ENCODE results near the gene QSOX1. TPM values are rescaled to one million over a fixed set of nuclear protein-coding genes. Genes with fewer than 3 reads are reported as not detected.

The QSOX1 gene
- polyA plus RNA-seq, 1 donor: 50.2 TPM

GRCh38 chr1:180144659-180145357 lies 9.9 kb upstream of the QSOX1 start:
- DNase-seq: no peak

DNA sequence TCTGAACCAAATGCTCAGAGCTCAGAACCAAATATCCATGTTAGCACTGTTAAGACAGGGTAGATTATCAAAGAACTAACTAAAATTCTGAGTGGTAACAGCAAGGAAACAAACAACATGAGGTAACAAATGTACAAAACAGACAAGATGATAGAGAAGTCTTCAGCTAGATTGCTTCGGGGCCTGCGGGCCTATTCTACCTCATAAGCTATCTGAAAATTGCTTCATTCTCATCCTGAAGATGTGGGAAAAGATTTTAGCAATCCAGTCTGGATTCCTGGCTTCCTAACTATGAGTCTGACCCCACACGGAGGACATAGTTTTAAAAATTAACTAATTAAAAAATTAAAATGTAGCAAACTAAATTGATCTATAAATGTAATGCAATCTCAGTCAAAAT lies 9.2 kb upstream of the QSOX1 start:
- no peak for DNase-seq

DNA sequence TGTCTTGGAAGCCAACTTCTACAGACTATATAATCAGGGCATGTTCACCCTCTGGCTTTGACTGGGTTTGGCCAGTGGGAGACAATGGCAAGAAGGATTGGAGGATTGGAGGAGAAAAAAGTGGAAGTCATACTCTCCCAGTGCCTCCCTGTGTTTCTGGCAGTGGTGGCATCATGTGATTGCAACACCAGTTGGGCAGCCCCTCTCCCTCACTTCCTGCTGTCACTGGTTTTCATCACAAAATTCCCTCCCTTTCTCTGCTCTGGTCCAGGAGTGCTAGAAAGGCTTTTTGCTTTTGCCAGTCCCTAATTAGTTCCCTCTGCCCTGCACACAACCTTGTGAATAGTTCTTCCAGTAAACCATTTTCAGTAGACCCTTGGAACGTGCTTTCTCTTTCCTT lies 3.7 kb upstream of the QSOX1 start:
- DNase-seq: no peak

DNA sequence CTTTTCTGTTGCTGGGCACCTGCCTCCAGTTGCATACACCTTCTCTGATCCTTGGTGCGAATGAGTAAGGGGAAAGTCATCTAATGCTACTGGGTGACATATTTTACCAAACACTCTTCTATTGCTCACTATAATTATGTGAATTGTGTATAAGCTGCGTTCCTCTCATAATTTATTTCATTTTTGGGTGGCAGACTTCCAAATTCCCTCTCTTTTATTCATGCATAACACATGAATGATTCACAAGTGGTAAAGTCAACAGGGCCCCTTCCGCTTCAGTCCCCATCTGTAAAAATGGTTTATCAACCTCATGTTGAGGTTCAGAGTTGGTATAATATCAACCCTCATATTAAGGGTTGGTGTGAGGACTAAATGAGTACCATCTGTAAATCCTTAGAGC lies 3.2 kb upstream of the QSOX1 start:
- no peak for DNase-seq

DNA sequence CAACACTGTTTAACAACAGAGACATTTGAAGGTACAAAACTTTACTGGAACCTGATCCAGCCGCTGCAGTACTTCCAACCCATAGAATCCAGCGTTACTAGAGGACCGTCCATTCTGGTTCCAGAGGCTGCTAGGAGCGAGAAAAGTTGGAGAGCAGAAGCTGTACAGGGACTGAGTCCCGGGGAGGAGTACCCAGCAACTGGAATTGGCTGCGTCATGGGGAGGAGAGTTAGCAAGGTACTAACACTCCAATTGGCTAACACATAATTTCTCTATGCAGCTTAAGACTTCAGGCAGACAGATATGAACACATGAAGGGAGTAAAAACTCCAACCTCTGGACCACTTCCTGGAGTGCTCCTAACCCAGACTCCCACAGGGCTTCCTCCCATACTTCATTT lies 2.1 kb upstream of the QSOX1 start:
- DNase-seq: no peak

DNA sequence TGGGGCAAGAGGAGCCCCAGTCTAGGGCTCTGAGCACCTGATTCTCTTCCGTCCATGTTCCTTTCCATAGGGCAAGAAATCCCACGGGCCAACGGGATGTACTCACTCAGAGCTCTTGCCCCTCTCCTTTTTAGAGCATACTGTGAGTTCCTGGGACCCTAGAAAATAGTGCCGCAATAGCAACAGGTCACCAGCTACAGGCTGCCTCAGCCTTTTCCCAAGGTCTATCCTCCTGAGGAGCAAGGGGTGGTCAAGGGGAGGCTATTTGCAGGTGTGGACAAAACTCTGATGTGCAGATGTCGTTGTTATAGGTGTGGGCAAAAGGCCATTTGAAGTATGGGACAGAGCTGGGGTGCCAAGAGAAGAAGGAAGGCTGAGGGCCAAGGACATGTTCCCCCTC lies 1.6 kb upstream of the QSOX1 start:
- DNase-seq: no peak

DNA sequence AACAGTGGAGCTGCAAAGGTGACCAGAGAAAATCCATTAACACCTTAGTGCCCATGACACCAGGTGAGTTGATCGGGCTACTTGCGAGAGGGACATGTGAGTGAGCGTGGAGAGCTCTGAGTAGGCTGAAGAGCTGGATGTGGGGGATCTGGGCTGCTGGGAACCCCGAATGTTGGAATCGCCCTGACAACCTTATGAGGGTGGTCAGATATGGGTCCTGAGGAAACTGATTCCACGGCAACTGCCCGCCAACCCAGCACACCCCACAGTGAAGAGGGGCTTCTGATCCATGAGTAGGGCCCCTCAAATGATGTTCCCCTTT lies 705 bp upstream of the QSOX1 start:
- no peak for DNase-seq

DNA sequence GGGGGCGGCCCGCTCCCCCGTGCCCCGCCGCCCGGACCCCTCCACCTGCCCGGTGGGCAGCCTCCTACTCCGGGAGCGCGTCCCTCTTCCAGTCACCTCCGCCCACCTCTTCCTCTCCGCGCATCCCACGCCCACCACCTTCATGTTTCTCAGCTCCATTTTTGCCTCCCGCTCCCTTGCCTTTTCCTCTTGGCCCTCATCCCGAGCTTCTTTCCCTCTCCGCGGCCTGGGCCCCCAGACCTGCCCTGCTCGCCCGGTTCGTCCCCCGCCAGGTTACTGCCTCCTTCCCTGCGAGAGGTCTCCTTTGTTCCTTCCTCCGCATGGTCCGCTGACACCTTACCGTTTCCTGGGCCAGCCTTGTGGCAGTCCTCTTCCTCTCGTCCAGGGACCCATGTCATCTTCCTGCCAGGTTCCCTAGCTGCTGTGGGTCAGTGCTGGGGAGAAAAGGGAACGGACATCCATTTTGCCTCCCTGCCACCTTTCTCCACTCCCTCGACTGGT lies 563 bp downstream of the QSOX1 start:
- DNase-seq: no peak

- DNase-seq: no peak
These were observed 1.5 kb downstream of the QSOX1 start for GRCh38 chr1:180156201-180156600.

GRCh38 chr1:180156631-180157091 lies 2.0 kb downstream of the QSOX1 start:
- DNase-seq: no peak

GRCh38 chr1:180157108-180157507 lies 2.4 kb downstream of the QSOX1 start:
- DNase-seq: no peak

DNA sequence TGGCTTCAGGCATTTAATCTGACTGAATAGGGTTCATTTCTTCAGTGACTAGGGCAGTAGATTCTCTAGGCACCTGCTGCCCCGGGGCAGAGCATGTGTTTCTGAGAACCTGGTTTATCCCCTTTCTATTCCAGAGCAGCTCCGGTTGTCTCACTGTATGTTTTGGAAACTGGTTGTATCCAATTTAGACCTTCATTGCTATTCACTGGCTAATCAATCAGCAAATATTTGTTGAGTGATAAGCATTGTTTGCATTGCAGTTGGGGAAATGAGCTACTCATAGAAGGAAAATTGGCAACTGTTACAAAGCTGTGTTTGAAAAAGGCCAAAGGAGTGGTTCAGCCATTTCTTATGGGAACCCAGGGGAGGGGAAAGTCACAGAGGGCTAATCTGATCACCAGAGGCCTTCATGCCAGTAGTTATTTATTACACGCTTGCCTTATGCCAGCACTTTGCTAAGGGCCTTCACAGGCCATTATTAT lies 2.9 kb downstream of the QSOX1 start:
- no peak for DNase-seq

GRCh38 chr1:180158149-180159147 lies 3.8 kb downstream of the QSOX1 start:
- DNase-seq: no peak

DNA sequence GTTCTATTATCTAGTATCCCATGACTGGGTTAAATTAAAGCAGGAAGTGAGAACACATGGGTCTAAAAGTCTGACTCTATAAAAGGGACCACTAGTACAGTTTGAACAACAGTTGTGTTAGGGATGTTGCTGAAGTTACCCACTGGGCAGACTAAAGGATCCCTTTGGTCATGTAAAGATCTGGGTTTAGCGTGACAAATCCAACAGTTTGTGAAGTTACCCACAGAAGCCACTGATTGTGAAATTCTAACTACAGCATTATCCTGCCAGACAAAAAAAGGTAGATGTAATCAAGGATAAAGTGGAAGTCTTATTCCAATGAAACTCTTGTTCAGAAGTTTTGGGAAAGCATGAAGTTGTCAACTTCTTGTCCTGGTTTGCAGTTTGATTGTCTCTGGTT lies 5.7 kb downstream of the QSOX1 start:
- no peak for DNase-seq

GRCh38 chr1:180163041-180163440 lies 8.4 kb downstream of the QSOX1 start:
- DNase-seq: no peak

- no peak for DNase-seq
These were observed 10.4 kb downstream of the QSOX1 start for GRCh38 chr1:180165096-180165495.

- no peak for DNase-seq
These were observed 11.1 kb downstream of the QSOX1 start for GRCh38 chr1:180165509-180166435.

DNA sequence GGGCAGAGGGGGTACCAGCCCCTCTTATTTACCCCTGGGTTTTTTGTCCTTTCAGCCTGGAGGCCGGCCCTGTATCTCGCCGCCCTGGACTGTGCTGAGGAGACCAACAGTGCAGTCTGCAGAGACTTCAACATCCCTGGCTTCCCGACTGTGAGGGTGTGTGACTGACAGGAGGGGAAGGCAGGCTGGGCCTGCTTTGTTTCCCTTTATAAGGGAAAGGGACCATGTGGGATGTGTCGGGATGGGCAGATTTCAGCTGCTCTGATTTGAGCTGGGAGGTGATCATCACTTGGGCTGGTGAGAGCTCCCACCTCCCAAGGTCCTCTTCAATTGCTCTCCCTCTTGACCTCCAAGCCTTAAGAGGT lies 11.7 kb downstream of the QSOX1 start:
- no peak for DNase-seq

GRCh38 chr1:180167021-180167701 lies 12.5 kb downstream of the QSOX1 start:
- DNase-seq: no peak

GRCh38 chr1:180167721-180168467 lies 13.2 kb downstream of the QSOX1 start:
- no peak for DNase-seq
